Epithelial cell of proximal tubule (primary cell): ENCODE data around the gene RPL6. TPM values are rescaled to one million over a fixed set of nuclear protein-coding genes. Genes with fewer than 3 reads are reported as not detected.

Source experiments
- DNase-seq: peaks from one replicate; pipeline ENCODE4 v3.0.0-alpha.2; 2011; ENCODE audit warnings: low read depth
- H3K4me3 ChIP-seq: 2 replicates; pipeline ENCODE4 v1.5.1; 2011; ENCODE audit warnings: low read depth, mild to moderate bottlenecking, low read length
- CTCF ChIP-seq: conservative IDR thresholded peaks from 2 replicates; pipeline ENCODE4 v1.5.1; 2012; ENCODE audit warnings: low read depth, mild to moderate bottlenecking, low read length
- total RNA-seq: library from RNA; depleted of rRNA; stranded (reverse); fragments of >200 nt; gene quantifications from 2 replicates; pipeline ENCODE4 v1.2.3, GENCODE V29; 2015

Gene RPL6
- total RNA-seq, 1 donor from 2014 or later = 2,357 TPM

GRCh38 chr12:112382866-112383265 is 26.5 kb downstream of the RPL6 start:
- H3K4me3 ChIP-seq = peak overlapping the region; percentile 62
- no peak for DNase-seq
- no peak for TF ChIP-seq CTCF

- no peak for DNase-seq
- H3K4me3 ChIP-seq = peak within 1 kb of the TSS; percentile 62
- no peak for TF ChIP-seq CTCF
These were observed 27.3 kb downstream of the RPL6 start, which contains the start of gene HECTD4 for GRCh38 chr12:112381883-112382796. TSS of gene HECTD4 (minus strand) at chr12:112382431. CDS start at chr12:112382128, 303 bp downstream.

GRCh38 chr12:112381406-112381882 is 28.0 kb downstream of the RPL6 start:
- H3K4me3 ChIP-seq = peak overlapping the region; percentile 62
- DNase-seq = no peak
- no peak for TF ChIP-seq CTCF

GRCh38 chr12:112380663-112381405 is 28.6 kb downstream of the RPL6 start:
- H3K4me3 ChIP-seq = peak overlapping the region; percentile 62
- no peak for TF ChIP-seq CTCF
- DNase-seq = no peak

GRCh38 chr12:112375105-112375504 is 34.3 kb downstream of the RPL6 start:
- no peak for TF ChIP-seq CTCF
- no peak for DNase-seq

GRCh38 chr12:112374166-112374740 is 35.2 kb downstream of the RPL6 start:
- H3K4me3 ChIP-seq = no peak overlapping the region
- no peak for TF ChIP-seq CTCF
- DNase-seq = no peak

More at GRCh38 chr12:112375105-112375504, 34.3 kb downstream of the RPL6 start:
- H3K4me3 ChIP-seq = no peak overlapping the region
